ENCODE results near the gene BTBD1.

DNA sequence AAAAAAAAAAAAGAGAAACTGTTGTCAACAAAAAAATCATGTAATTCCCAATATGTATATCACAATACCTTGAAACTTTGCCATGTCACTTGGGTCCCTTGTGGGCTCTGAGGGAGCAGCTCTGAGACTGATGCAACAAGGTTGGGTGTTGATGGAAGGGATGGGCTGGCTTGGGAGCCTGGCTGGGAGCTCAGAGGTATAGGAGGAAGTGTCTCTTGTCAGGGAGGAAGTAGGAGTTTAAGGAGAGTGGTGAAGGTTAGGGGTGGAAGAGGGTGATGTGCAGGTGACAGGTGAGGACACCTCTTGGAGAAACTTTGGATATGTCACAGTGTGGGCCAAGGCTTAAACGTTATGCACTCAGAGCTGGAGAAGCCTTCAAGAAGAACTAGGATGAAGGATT is 38.4 kb upstream of the BTBD1 start:
- TF ChIP-seq EP300 (IDR thresholded peaks at IDR 0.05) (no peak), POLR2A (IDR thresholded peaks at IDR 0.05) (no peak)
- TF ChIP-seq, protein P1, sequence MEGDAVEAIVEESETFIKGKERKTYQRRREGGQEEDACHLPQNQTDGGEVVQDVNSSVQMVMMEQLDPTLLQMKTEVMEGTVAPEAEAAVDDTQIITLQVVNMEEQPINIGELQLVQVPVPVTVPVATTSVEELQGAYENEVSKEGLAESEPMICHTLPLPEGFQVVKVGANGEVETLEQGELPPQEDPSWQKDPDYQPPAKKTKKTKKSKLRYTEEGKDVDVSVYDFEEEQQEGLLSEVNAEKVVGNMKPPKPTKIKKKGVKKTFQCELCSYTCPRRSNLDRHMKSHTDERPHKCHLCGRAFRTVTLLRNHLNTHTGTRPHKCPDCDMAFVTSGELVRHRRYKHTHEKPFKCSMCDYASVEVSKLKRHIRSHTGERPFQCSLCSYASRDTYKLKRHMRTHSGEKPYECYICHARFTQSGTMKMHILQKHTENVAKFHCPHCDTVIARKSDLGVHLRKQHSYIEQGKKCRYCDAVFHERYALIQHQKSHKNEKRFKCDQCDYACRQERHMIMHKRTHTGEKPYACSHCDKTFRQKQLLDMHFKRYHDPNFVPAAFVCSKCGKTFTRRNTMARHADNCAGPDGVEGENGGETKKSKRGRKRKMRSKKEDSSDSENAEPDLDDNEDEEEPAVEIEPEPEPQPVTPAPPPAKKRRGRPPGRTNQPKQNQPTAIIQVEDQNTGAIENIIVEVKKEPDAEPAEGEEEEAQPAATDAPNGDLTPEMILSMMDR (IDR thresholded peaks at IDR 0.05), result no peak
